DLD1 (cell line): ENCODE data around the gene TAGLN.
"Not testable (repeated sequence)": the region's sequence is repeated elsewhere in the genome, so short reads cannot be mapped to it uniquely, and the experiment has no call there.

ENCODE experiments used
- in situ Hi-C: cut with HindIII; loops from 2 replicates; pipeline ENCODE4 v1.10.0; 2017; ENCODE audit warnings: low sequenced_read_pairs

The TAGLN gene

GRCh38 chr11:117180661-117181585 lies 18.2 kb upstream of the TAGLN start:
- in situ Hi-C loops = no loop called here

- in situ Hi-C loops = no loop called here
Measured at GRCh38 chr11:117181586-117182550, 17.3 kb upstream of the TAGLN start.

- in situ Hi-C loops = no loop called here
Measured at GRCh38 chr11:117182551-117182935, 16.6 kb upstream of the TAGLN start.

GRCh38 chr11:117183178-117183577 lies 16.0 kb upstream of the TAGLN start:
- in situ Hi-C loops = not testable (repeated sequence)

- in situ Hi-C loops = no loop called here
Measured at GRCh38 chr11:117183724-117184349, 15.3 kb upstream of the TAGLN start.

- in situ Hi-C loops = no loop called here
Measured at GRCh38 chr11:117185736-117186430, 13.3 kb upstream of the TAGLN start.

- in situ Hi-C loops = no loop called here
Measured at GRCh38 chr11:117186431-117186761, 12.8 kb upstream of the TAGLN start.

GRCh38 chr11:117187007-117187406 lies 12.2 kb upstream of the TAGLN start:
- in situ Hi-C loops = no loop called here

- in situ Hi-C loops = no loop called here
Measured at GRCh38 chr11:117187428-117187798, 11.8 kb upstream of the TAGLN start.

- in situ Hi-C loops = no loop called here
Measured at GRCh38 chr11:117187799-117188481, 11.2 kb upstream of the TAGLN start.

- in situ Hi-C loops = no loop called here
Measured at GRCh38 chr11:117188620-117189081, 10.5 kb upstream of the TAGLN start.

- in situ Hi-C loops = no loop called here
Measured at GRCh38 chr11:117189191-117189940, 9.8 kb upstream of the TAGLN start.

- in situ Hi-C loops = no loop called here
Measured at GRCh38 chr11:117189941-117190544, 9.1 kb upstream of the TAGLN start.

GRCh38 chr11:117191680-117192400 lies 7.3 kb upstream of the TAGLN start:
- in situ Hi-C loops = no loop called here

- in situ Hi-C loops = no loop called here
Measured at GRCh38 chr11:117192401-117192875, 6.7 kb upstream of the TAGLN start.

GRCh38 chr11:117193130-117194020 lies 5.8 kb upstream of the TAGLN start:
- in situ Hi-C loops = no loop called here

GRCh38 chr11:117194267-117194666 lies 4.9 kb upstream of the TAGLN start:
- in situ Hi-C loops = no loop called here
